Ovary (tissue), 10 donors: Measurements from ENCODE around the gene CCDC3. TPM values are rescaled to one million over a fixed set of nuclear protein-coding genes. Genes with fewer than 3 reads are reported as not detected.

Experiments used
- DNase-seq, 5 donors: peaks; one replicate each; pipeline ENCODE4 v3.0.0-alpha.2; 2019 to 2020
- H3K27ac ChIP-seq, 2 donors: fragments of 200-600 bp; one replicate each; pipeline versions ENCODE4 v1.5.1 to v1.8.0; 2019 to 2022
- H3K27me3 ChIP-seq: fragments of 200-600 bp; one replicate; pipeline ENCODE4 v1.8.0; 2022
- H3K36me3 ChIP-seq: fragments of 200-600 bp; sonication (generic); one replicate; pipeline ENCODE4 v1.5.1; 2019
- H3K4me1 ChIP-seq: one replicate; pipeline ENCODE4 v1.8.1; 2013; ENCODE audit warnings: mild to moderate bottlenecking, moderate library complexity; ENCODE audit not compliant: insufficient read depth
- H3K4me3 ChIP-seq: fragments of 200-600 bp; sonication (generic); one replicate; pipeline ENCODE4 v1.5.1; 2017
- H3K9me3 ChIP-seq, 2 donors: fragments of 200-600 bp in 1 of 2; sonication (generic) in 1 of 2; one replicate each; pipeline versions ENCODE4 v1.5.1 to v1.8.1; 2013 to 2019; ENCODE audit warnings: mild to moderate bottlenecking in 1 of 2, moderate library complexity in 1 of 2
- CTCF ChIP-seq, 3 donors: fragments of 450-650 bp in 2 of 3; fragments of 200-600 bp in 1 of 3; IDR thresholded peaks; one replicate each; pipeline versions ENCODE4 v1.5.1 to v1.8.0; 2016 to 2022; ENCODE audit warnings: antibody characterized with exemption in 3 of 3, mild to moderate bottlenecking in 1 of 3
- EP300 ChIP-seq: sonication (generic); formaldehyde crosslinking; IDR thresholded peaks from one replicate; pipeline ENCODE4 v1.6.1; 2017; ENCODE audit warnings: antibody characterized with exemption
- POLR2A ChIP-seq: fragments of 450-650 bp; IDR thresholded peaks from one replicate; pipeline ENCODE4 v1.6.1; 2017; ENCODE audit warnings: antibody characterized with exemption, mild to moderate bottlenecking, moderate library complexity
- WGBS, 3 donors: extraction: QIAGEN DNeasy Blood & Tissue Kit in 1 of 3; methylation state at CpG; one replicate each; pipeline versions ENCODE4 v1.1.5 to v1.1.7; 2013 to 2017; 5-methylcytosine and 5-hydroxymethylcytosine counted together
- intact Hi-C, 4 donors: fragments of 100-400 bp; cut with DNase I; formaldehyde crosslinking; loops; one replicate each; pipeline versions ENCODE4 v1.11.0 to v1.15.1; 2022 to 2023
- long read RNA-seq, 3 donors: library from polyadenylated mRNA in 2 of 3; unstranded in 2 of 3; transcript quantifications; one replicate each; pipeline ENCODE4 v2.0.0 and lab custom pipeline, GENCODE V29; 2021 to 2026
- polyA plus RNA-seq, 2 donors: library from polyadenylated mRNA; stranded (reverse); fragments of 200-250 nt in 1 of 2; fragments of 350-450 nt in 1 of 2; fragmentation: Illumina TruSeq in 1 of 2; extraction: RNeasy Lipid Tissue Mini Kit (QIAGEN cat#74804) in 1 of 2; gene quantifications; one replicate each; pipeline ENCODE4 v1.2.3, GENCODE V29; 2013 to 2014
- total RNA-seq, 7 donors: library from RNA; depleted of rRNA in 2 of 7; stranded (reverse); fragments of >200 nt in 2 of 7; fragmentation: NEBNext Ultra II Directional in 3 of 7; extraction: Animal tissue kit (Norgen Biotek cat#: 25700) in 3 of 7; gene quantifications; one replicate each; pipeline versions ENCODE4 v1.1.0 to v1.2.4, GENCODE V29; 2016 to 2023
- donor health status: DM: no; HTN: no; CAD: no; lungs with moderate emphysema.
- donor health status: DM: no; HTN: no; CAD: no.
- donor health status: Bipolar disorder and iron deficiency.
- donor health status: DM: yes; HTN: yes; CAD: no.
- donor health status: DM: no; HTN: no; CAD: no.
- donor health status: DM: yes; HTN: yes; CAD: no.

Gene CCDC3
- total RNA-seq (100 to 1,000 TPM in 2 of 7 donors, 10 to 100 TPM in 5; 14.3 to 173 (median 32.7) TPM), polyA plus RNA-seq (100 to 1,000 TPM in 1 of 2 donors, 10 to 100 TPM in 1; 74.7 to 190 TPM)
- long read RNA-seq, donor 1, transcript CCDC3-201 (3 exons, 2,731 nt): major isoform, 19 of 36 reads
- long read RNA-seq, donor 1, partial matches to known transcripts: 1 of 36 reads
- long read RNA-seq, donor 1, other reads (novel, unspliced or antisense): 16 of 36 reads
- long read RNA-seq, donor 2, partial matches to known transcripts: 22 of 55 reads
- long read RNA-seq, donor 2, other reads (novel, unspliced or antisense): 29 of 55 reads
- long read RNA-seq, donor 3, transcript CCDC3-201 (3 exons, 2,731 nt): major isoform, 60 of 67 reads
- long read RNA-seq, donor 3, partial matches to known transcripts: 0 of 67 reads
- long read RNA-seq, donor 3, other reads (novel, unspliced or antisense): 7 of 67 reads

DNA sequence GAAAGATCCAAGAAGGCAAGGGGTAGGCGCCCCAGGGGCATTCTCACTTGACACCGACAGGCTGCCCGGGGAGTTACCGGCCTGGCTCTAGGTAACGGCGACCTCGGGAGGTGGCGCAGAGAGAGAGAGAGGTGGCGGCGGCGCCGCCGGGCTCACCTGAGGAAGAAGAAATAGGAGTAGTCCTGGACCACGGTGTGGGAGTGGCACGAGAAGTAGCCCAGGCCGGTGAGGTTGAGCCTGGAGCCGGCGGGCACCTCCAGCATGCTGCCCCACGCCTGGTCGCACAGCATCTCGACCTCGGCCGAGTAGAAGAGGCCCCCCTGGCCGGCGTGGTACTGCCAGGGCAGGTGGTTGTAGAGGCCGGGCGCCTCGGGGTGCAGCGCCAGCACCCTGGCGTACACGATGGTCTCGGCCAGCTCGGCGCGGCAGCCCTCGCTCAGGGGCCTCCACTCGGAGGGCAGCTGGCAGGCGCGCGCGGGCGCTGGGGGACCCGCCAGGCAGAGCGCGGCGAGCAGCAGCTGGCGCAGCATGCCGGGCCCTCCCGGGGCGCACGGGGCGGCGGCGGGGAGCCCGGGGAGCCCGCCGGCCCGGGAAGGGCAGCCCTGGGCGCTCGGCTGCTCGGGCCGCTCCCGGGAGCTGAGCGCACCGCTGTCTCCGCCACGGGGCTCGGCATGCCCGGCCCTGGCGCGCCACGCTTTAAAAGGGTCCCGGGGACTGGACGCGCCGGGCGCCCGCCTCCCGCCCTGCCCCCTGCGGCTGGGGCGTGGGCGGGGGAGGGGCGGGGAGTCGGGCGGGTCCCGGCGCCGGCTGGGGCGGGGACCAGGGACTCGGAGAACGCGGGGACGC lies at the start of gene CCDC3:
Gene CCDC3 (minus strand): TSS at position 673 of the 846 bp plus-strand sequence. CDS start 143 bp downstream, at position 530.
- DNase-seq: peak; percentile 35 to 65 (median 59)
- intact Hi-C loops: no loop called here

GRCh38 chr10:13051126-13051694 lies 49.7 kb upstream of the CCDC3 start:
- H3K27ac ChIP-seq: no peak overlapping the region
- intact Hi-C loops: loop anchor here in 1 of 4 donors (10.0 kb wide), 1 partner anchor 146 kb away; no protein-coding TSS in a partner anchor
- no peaks in the 10 kb centered on the region for H3K27me3 ChIP-seq
- no peak for TF ChIP-seq EP300
- no peak for TF ChIP-seq POLR2A
- TF ChIP-seq CTCF (IDR thresholded peaks at IDR 0.05): no peak
- no peak for DNase-seq
- H3K4me1 ChIP-seq: peaks cover 3% of the 10 kb centered on the region
- no peak overlapping the region for H3K4me3 ChIP-seq
- 75 to 78% (median 77%) methylated on average over 7 of the region's 7 CpGs for WGBS, 3 donors
- no peaks in the 10 kb centered on the region for H3K9me3 ChIP-seq
- H3K36me3 ChIP-seq: no peaks in the 10 kb centered on the region

More for the DNA sequence above, at the start of gene CCDC3:
- Histone ChIP-seq H3K4me1 (peaks cover 1% of the 10 kb centered on the region), H3K27ac (peak within 1 kb of the TSS; percentile 33 to 51), H3K9me3 (no peaks in the 10 kb centered on the region), H3K27me3 (no peaks in the 10 kb centered on the region), H3K36me3 (no peaks in the 10 kb centered on the region), H3K4me3 (peak within 1 kb of the TSS; percentile 42)
- TF ChIP-seq EP300: no peak
- no peak for TF ChIP-seq POLR2A
- no peak for TF ChIP-seq CTCF (IDR thresholded peaks at IDR 0.05)
- WGBS, 3 donors: 4 to 14% (median 8%) methylated on average over 46 to 93 of the region's 93 CpGs

GRCh38 chr10:13049774-13050420 lies 48.4 kb upstream of the CCDC3 start:
- H3K4me3 ChIP-seq: no peak overlapping the region
- no peaks in the 10 kb centered on the region for H3K36me3 ChIP-seq
- no peak for DNase-seq
- peak overlapping the region in 1 of 2 donors; percentile 17 for H3K27ac ChIP-seq
- TF ChIP-seq CTCF (IDR thresholded peaks at IDR 0.05) (no peak), EP300 (no peak), POLR2A (no peak)
- peaks cover 3% of the 10 kb centered on the region for H3K4me1 ChIP-seq
- 28 to 31% (median 29%) methylated on average over 6 of the region's 6 CpGs for WGBS, 3 donors
- H3K27me3 ChIP-seq: no peaks in the 10 kb centered on the region
- H3K9me3 ChIP-seq: no peaks in the 10 kb centered on the region
- intact Hi-C loops: loop anchor here in 1 of 4 donors (10.0 kb wide), 1 partner anchor 145 kb away; no protein-coding TSS in a partner anchor

DNA sequence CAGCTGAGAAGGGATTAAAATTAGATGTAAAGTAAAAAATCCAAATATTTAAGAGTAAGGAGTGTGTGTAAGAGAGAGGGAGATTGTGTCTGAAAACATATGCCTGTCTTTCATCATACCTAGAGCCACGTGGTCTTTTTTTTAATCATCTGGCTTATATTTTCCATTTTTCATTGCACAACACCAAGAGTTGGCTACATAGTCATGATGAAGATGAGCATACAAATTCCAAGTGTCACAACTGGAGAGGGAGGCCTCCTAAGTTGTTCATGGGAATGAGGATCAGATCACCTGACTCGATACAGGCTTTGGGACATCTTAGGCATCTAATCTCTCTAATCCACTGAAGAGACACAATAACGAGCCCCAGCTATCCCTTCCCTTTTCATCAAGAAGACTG lies 47.2 kb upstream of the CCDC3 start:
- no peak overlapping the region for H3K27ac ChIP-seq

More for the DNA sequence above, 47.2 kb upstream of the CCDC3 start:
- H3K4me3 ChIP-seq: no peak overlapping the region
- no peaks in the 10 kb centered on the region for H3K36me3 ChIP-seq
- no peaks in the 10 kb centered on the region for H3K27me3 ChIP-seq
- no peaks in the 10 kb centered on the region for H3K9me3 ChIP-seq
- no peak for TF ChIP-seq CTCF (IDR thresholded peaks at IDR 0.05)
- TF ChIP-seq POLR2A: no peak
- TF ChIP-seq EP300: no peak
- intact Hi-C loops: no loop called here
- no peak for DNase-seq
- peaks cover 3% of the 10 kb centered on the region for H3K4me1 ChIP-seq
- WGBS, 3 donors: 57 to 88% (median 59%) methylated on average over 3 of the region's 3 CpGs
